MCF 10A (cell line): Measurements from ENCODE around the gene TGM5. TPM values are rescaled to one million over a fixed set of nuclear protein-coding genes. Genes with fewer than 3 reads are reported as not detected.

Experiments used
- BruUV-seq: library from RNA; stranded (reverse); fragments of 400-500 nt; replicated peaks from 2 replicates; lab custom pipeline; 2021; lab: Mats Ljungman, UMichigan
- CTCF ChIA-PET: fragments of 300-600 bp; sonication (Branson Sonifier 250); formaldehyde crosslinking; extraction: SDS; loops from one replicate; lab custom pipeline; 2021; ENCODE audit warnings: antibody characterized with exemption, inconsistent platforms; lab: Yijun Ruan, JAX
- POLR2A ChIA-PET: fragments of 300-600, 350-650 bp; sonication (Branson Sonifier 250); formaldehyde crosslinking; extraction: SDS; loops from one replicate; lab custom pipeline; 2020; ENCODE audit warnings: antibody characterized with exemption, inconsistent platforms; lab: Yijun Ruan, JAX
- DNase-seq: peaks from one replicate; pipeline ENCODE4 v3.0.0-alpha.2; 2018; ENCODE audit not compliant: unreplicated experiment
- H3K27ac Mint-ChIP-seq: one replicate; pipeline ENCODE4 v1.8.0; 2022; ENCODE audit warnings: mild to moderate bottlenecking, low read depth, mixed read lengths; ENCODE audit not compliant: unreplicated experiment
- H3K27me3 Mint-ChIP-seq: one replicate; pipeline ENCODE4 v1.8.0; 2022; ENCODE audit warnings: mixed read lengths; ENCODE audit not compliant: insufficient read depth, unreplicated experiment
- H3K36me3 Mint-ChIP-seq: one replicate; pipeline ENCODE4 v1.8.0; 2022; ENCODE audit warnings: mild to moderate bottlenecking, moderate library complexity, mixed read lengths; ENCODE audit not compliant: insufficient read depth, unreplicated experiment
- H3K4me1 Mint-ChIP-seq: one replicate; pipeline ENCODE4 v1.8.0; 2022; ENCODE audit warnings: mixed read lengths; ENCODE audit not compliant: insufficient read depth, unreplicated experiment
- H3K4me3 Mint-ChIP-seq: one replicate; pipeline ENCODE4 v1.8.0; 2022; ENCODE audit warnings: mild to moderate bottlenecking, moderate library complexity, mixed read lengths; ENCODE audit not compliant: unreplicated experiment
- H3K9me3 Mint-ChIP-seq: one replicate; pipeline ENCODE4 v1.8.0; 2022; ENCODE audit warnings: mixed read lengths; ENCODE audit not compliant: unreplicated experiment
- intact Hi-C: fragments of 100-400 bp; cut with micrococcal nuclease; formaldehyde crosslinking; loops from 2 replicates; pipeline ENCODE4 v1.14.1; 2022
- total RNA-seq: library from RNA; stranded (reverse); gene quantifications from 2 replicates; pipeline ENCODE4 v1.2.3, GENCODE V29; 2022
- TF ChIP-seq, protein P1 (sequence below): fragments of 200-600 bp; IDR thresholded peaks from one replicate; pipeline ENCODE4 v1.8.0; 2022; ENCODE audit warnings: antibody characterized with exemption, mild to moderate bottlenecking; ENCODE audit not compliant: unreplicated experiment

Gene TGM5
- total RNA-seq, 1 experiment from 2014 or later, result 0.12 TPM

DNA sequence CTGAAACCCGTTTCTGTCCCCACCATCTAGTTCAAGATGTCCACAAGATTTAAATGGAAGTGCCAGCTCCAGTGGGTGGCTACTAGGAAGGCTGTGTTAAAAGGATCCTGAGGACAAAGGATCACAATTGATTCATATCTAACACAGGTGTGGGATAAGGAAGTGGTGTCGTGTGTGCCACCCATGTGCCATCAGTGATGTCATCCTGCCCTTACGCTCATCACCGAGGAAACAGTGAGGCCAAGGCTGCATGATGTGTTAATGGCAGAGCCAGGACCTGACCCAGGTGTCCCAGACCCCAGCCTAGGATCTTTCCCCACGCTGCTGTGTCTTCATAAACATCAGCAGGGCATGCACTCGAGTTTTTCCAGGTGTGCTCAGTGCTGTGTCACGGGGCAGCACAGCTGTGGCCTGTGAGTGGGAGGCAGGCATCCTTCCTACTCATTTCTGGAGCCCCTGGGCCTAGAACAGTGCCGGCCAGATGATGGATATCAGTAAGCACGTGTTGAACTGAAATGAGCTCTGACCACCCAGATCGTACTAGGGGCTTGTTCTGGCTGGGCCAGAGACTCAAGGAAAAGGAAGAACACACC lies 10.6 kb upstream of the TGM5 start:
- H3K27me3 Mint-ChIP-seq, result peaks cover 32% of the 10 kb centered on the region
- no peaks in the 10 kb centered on the region for H3K9me3 Mint-ChIP-seq
- H3K27ac Mint-ChIP-seq, result no peak overlapping the region
- POLR2A ChIA-PET, result interaction anchor here (0.9 to 2.0 kb wide), 2 partner anchors 52 to 388 kb away, joined by 3 to 9 read pairs; no protein-coding TSS in a partner anchor
- no TSS peak for BruUV-seq
- peaks cover 6% of the 10 kb centered on the region for H3K4me1 Mint-ChIP-seq
- no peak overlapping the region for H3K4me3 Mint-ChIP-seq
- no peaks in the 10 kb centered on the region for H3K36me3 Mint-ChIP-seq
- TF ChIP-seq, protein P1, sequence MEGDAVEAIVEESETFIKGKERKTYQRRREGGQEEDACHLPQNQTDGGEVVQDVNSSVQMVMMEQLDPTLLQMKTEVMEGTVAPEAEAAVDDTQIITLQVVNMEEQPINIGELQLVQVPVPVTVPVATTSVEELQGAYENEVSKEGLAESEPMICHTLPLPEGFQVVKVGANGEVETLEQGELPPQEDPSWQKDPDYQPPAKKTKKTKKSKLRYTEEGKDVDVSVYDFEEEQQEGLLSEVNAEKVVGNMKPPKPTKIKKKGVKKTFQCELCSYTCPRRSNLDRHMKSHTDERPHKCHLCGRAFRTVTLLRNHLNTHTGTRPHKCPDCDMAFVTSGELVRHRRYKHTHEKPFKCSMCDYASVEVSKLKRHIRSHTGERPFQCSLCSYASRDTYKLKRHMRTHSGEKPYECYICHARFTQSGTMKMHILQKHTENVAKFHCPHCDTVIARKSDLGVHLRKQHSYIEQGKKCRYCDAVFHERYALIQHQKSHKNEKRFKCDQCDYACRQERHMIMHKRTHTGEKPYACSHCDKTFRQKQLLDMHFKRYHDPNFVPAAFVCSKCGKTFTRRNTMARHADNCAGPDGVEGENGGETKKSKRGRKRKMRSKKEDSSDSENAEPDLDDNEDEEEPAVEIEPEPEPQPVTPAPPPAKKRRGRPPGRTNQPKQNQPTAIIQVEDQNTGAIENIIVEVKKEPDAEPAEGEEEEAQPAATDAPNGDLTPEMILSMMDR, result no peak
- CTCF ChIA-PET, result interaction anchor here (1.0 to 1.2 kb wide), 2 partner anchors 8 to 23 kb away, joined by 3 to 7 read pairs; no protein-coding TSS in a partner anchor
- intact Hi-C loops, result no loop called here
- no peak for DNase-seq

- intact Hi-C loops, result no loop called here
- no peak overlapping the region for H3K27ac Mint-ChIP-seq
- no peaks in the 10 kb centered on the region for H3K36me3 Mint-ChIP-seq
- POLR2A ChIA-PET, result interaction anchor here (0.7 to 2.0 kb wide), 3 partner anchors 16 to 888 kb away, joined by 3 to 9 read pairs (median 3); no protein-coding TSS in a partner anchor
- no TSS peak for BruUV-seq
- TF ChIP-seq, protein P1, result no peak
- DNase-seq, result no peak
- H3K27me3 Mint-ChIP-seq, result peaks cover 32% of the 10 kb centered on the region
- no peaks in the 10 kb centered on the region for H3K9me3 Mint-ChIP-seq
- peaks cover 6% of the 10 kb centered on the region for H3K4me1 Mint-ChIP-seq
- CTCF ChIA-PET, result interaction anchor here (0.5 to 1.7 kb wide), 4 partner anchors 9 to 51 kb away, joined by 3 to 12 read pairs (median 5); no protein-coding TSS in a partner anchor
- H3K4me3 Mint-ChIP-seq, result no peak overlapping the region
These were observed 10.0 kb upstream of the TGM5 start for GRCh38 chr15:43276563-43277200.

GRCh38 chr15:43275740-43276562 lies 9.2 kb upstream of the TGM5 start:
- DNase-seq, result no peak
- TF ChIP-seq, protein P1, result no peak
- ChIA-PET POLR2A (interaction anchor here (0.7 to 2.0 kb wide), 4 partner anchors 16 to 888 kb away, joined by 3 to 9 read pairs (median 3); no protein-coding TSS in a partner anchor), CTCF (interaction anchor here (0.5 to 1.7 kb wide), 4 partner anchors 9 to 51 kb away, joined by 3 to 12 read pairs (median 4); no protein-coding TSS in a partner anchor)
- no TSS peak for BruUV-seq
- Mint-ChIP-seq H3K36me3 (no peaks in the 10 kb centered on the region), H3K9me3 (no peaks in the 10 kb centered on the region), H3K4me3 (no peak overlapping the region), H3K4me1 (peaks cover 6% of the 10 kb centered on the region), H3K27me3 (peaks cover 32% of the 10 kb centered on the region), H3K27ac (no peak overlapping the region)
- intact Hi-C loops, result no loop called here
